Gastrocnemius medialis (tissue), 4 donors: Measurements from ENCODE around the gene GTSF1L.

Experiments used
- CTCF ChIP-seq, 5 experiments: fragments of 450-650 bp in 3 of 5; fragments of 200-600 bp in 2 of 5; sonication (generic) in 2 of 5; IDR thresholded peaks in 4 of 5; conservative IDR thresholded peaks in 1 of 5; 1 replicate in 4 of 5; 2 replicates in 1 of 5; pipeline ENCODE4 v1.5.1; 2016 to 2019; ENCODE audit warnings: antibody characterized with exemption in 5 of 5, mild to moderate bottlenecking in 3 of 5, moderate library complexity in 3 of 5
- POLR2A ChIP-seq, 2 donors: fragments of 450-650 bp; IDR thresholded peaks; one replicate each; pipeline ENCODE4 v1.6.1; 2017; ENCODE audit warnings: antibody characterized with exemption in 2 of 2, mild to moderate bottlenecking in 2 of 2, moderate library complexity in 2 of 2

- TF ChIP-seq CTCF (IDR thresholded peaks at IDR 0.05 in 4 of 5, conservative IDR thresholded peaks at IDR 0.05 in 1 of 5) (no peak), POLR2A (IDR thresholded peaks at IDR 0.05) (no peak)
Observed at GRCh38 chr20:43762911-43763310, 36.1 kb upstream of the GTSF1L start.
